Thyroid gland (tissue), 4 donors: ENCODE results near the gene CFAP43.

Experiments
- CTCF ChIP-seq, 6 experiments: fragments of 200-600 bp in 3 of 6; fragments of 450-650 bp in 3 of 6; sonication (generic) in 3 of 6; IDR thresholded peaks; one replicate each; pipeline ENCODE4 v1.5.1; 2016 to 2019; ENCODE audit warnings: antibody characterized with exemption in 6 of 6, mild to moderate bottlenecking in 2 of 6, inconsistent platforms in 1 of 6, moderate library complexity in 1 of 6
- POLR2A ChIP-seq, 2 donors: fragments of 450-650 bp; IDR thresholded peaks; one replicate each; pipeline ENCODE4 v1.6.1; 2017; ENCODE audit warnings: antibody characterized with exemption in 2 of 2, mild to moderate bottlenecking in 2 of 2, moderate library complexity in 1 of 2

GRCh38 chr10:104246976-104247375 is 14.8 kb upstream of the CFAP43 start:
- TF ChIP-seq POLR2A (IDR thresholded peaks at IDR 0.05), result no peak
- no peak for TF ChIP-seq CTCF (IDR thresholded peaks at IDR 0.05)
